Measurements from ENCODE around the gene THAP5. TPM values are rescaled to one million over a fixed set of nuclear protein-coding genes. Genes with fewer than 3 reads are reported as not detected.

Gene THAP5
- total RNA-seq, 2 donors from 2014 or later: 12.7 to 17.1 TPM

DNA sequence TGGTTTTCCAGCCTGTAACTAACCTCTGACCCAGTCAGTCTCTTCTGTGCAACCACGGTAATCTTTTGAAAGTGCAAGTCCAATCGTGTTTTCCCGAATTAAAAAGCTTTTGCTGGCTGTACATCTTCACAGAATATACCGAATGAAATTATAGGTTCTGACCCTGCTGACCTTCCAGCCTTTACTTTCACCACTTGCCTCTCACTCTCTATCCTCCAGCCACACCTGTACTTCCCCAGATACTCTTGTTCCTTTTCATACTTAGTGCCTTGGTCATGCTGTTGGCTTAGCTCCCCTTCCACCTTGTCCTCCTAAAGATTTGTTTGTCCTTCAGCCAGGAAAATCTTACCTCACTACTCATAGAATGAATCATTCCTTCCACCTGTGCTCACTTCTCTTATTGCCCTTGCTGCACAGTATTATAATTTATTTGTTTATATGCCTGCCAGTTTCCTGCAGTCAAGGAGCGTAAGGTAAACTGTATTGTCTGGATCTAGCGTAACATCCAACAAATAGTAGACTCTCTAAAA, 41.3 kb downstream of the THAP5 start:
- no peak overlapping the region for H3K4me3 ChIP-seq
- DNase-seq (peak in 2 of 4 donors; percentile 16 to 57), ATAC-seq (no peak)
- TF ChIP-seq POLR2A (IDR thresholded peaks at IDR 0.05): no peak
- TF ChIP-seq CTCF (IDR thresholded peaks at IDR 0.05): no peak
- WGBS, 2 donors: 72 to 85% methylated on average over 6 of the region's 6 CpGs
- H3K27ac ChIP-seq: peak overlapping the region in 1 of 4 donors; percentile 95
- H3K36me3 ChIP-seq (replicated peaks in 1 of 2; ENCODE audit: insufficient read depth in 1 of 2, low read depth in 2 of 2): no peaks in the 10 kb centered on the region
- peaks cover 25% of the 10 kb centered on the region for H3K4me1 ChIP-seq
- intact Hi-C loops (cut with DNase I): no loop called here
- H3K9me3 ChIP-seq: no peaks in the 10 kb centered on the region
- H3K27me3 ChIP-seq: no peaks in the 10 kb centered on the region

- Histone ChIP-seq H3K27ac (peak overlapping the region; percentile 95 to 97 (median 95)), H3K4me1 (peaks cover 38% of the 10 kb centered on the region), H3K9me3 (no peaks in the 10 kb centered on the region), H3K36me3 (replicated peaks in 1 of 2; ENCODE audit: insufficient read depth in 1 of 2, low read depth in 2 of 2) (no peaks in the 10 kb centered on the region), H3K4me3 (peak overlapping the region; percentile 11 to 35), H3K27me3 (no peaks in the 10 kb centered on the region)
- ATAC-seq (no peak), DNase-seq (no peak)
- no peak for TF ChIP-seq CTCF (IDR thresholded peaks at IDR 0.05)
- intact Hi-C loops (cut with DNase I): no loop called here
- WGBS, 2 donors: 4 to 6% methylated on average over 3 of the region's 3 CpGs
Measured at GRCh38 chr7:108526768-108527017, 42.8 kb downstream of the THAP5 start.

GRCh38 chr7:108525985-108526767, 43.3 kb downstream of the THAP5 start, which contains the start of gene PNPLA8:
Gene PNPLA8 (minus strand): TSS chr7:108526135. CDS start chr7:108515491, 10,644 bp downstream.
- peak within 1 kb of the TSS; percentile 26 to 80 for H3K4me3 ChIP-seq
- intact Hi-C loops (cut with DNase I): no loop called here
- 0% methylated on average over 9 to 64 of the region's 64 CpGs for WGBS, 2 donors
- ATAC-seq (peak; percentile 94), DNase-seq (peak; percentile 99 to 100 (median 100))
- TF ChIP-seq POLR2A (IDR thresholded peaks at IDR 0.05) (peak; percentile 96 to 99 (median 98)), CTCF (IDR thresholded peaks at IDR 0.05) (peak in 2 of 7 experiments; percentile 9 to 24)
- peaks cover 43% of the 10 kb centered on the region for H3K4me1 ChIP-seq
- H3K27ac ChIP-seq: peak within 1 kb of the TSS; percentile 95 to 97 (median 95)
- no peaks in the 10 kb centered on the region for H3K9me3 ChIP-seq
- no peaks in the 10 kb centered on the region for H3K36me3 ChIP-seq (replicated peaks in 1 of 2; ENCODE audit: insufficient read depth in 1 of 2, low read depth in 2 of 2)
- H3K27me3 ChIP-seq: no peaks in the 10 kb centered on the region

DNA sequence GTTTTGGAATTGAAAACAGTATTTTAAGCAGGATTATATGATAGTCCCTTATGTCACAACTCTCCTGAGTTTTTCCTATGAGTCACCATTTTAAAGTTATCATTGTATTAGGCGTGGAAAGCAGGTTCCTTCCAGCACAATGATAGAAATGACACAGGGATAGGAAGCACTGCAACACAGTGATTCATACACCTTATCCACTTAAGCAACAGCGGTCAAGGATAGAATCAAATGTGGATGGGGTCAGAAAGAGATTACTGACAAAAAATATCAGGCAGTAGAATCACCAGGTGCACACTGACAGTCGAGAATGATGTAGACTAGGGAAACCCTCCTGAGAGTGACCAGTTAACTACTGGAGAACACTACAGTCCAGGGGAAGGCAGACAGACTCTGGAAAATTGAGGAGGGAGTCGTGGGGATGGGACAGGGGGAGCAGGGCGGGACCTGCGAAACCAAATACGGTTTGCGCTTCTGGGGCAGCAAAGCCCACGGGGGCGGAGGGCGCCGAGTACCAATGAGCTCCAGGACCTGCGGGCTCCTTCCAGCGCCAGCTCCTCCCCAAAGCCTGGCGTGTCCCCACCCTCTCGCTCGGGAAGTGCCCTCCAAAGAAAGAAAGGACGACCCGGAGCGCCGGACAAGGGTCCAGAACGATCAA, 44.0 kb downstream of the THAP5 start:
- peak; percentile 61 for ATAC-seq
- H3K36me3 ChIP-seq (replicated peaks in 1 of 2; ENCODE audit: insufficient read depth in 1 of 2, low read depth in 2 of 2): no peaks in the 10 kb centered on the region
- DNase-seq: peak in 2 of 4 donors; percentile 13 to 27
- H3K27me3 ChIP-seq: no peaks in the 10 kb centered on the region
- no peaks in the 10 kb centered on the region for H3K9me3 ChIP-seq
- peak overlapping the region; percentile 26 to 80 for H3K4me3 ChIP-seq
- intact Hi-C loops (cut with DNase I): no loop called here
- peaks cover 44% of the 10 kb centered on the region for H3K4me1 ChIP-seq
- peak overlapping the region; percentile 94 to 97 (median 95) for H3K27ac ChIP-seq
- WGBS, 2 donors: 0% methylated on average over 8 to 22 of the region's 22 CpGs
- TF ChIP-seq POLR2A (IDR thresholded peaks at IDR 0.05): no peak
- peak in 1 of 7 experiments; percentile 33 for TF ChIP-seq CTCF (IDR thresholded peaks at IDR 0.05)
